ENCODE results near the gene C5orf47. TPM values are rescaled to one million over a fixed set of nuclear protein-coding genes. Genes with fewer than 3 reads are reported as not detected.

The C5orf47 gene
- total RNA-seq, 6 experiments from 2014 or later = not detected

GRCh38 chr5:174000076-174000475 lies 11.1 kb downstream of the C5orf47 start:
- no peak for TF ChIP-seq CTCF (IDR thresholded peaks at IDR 0.05)
- no peak for DNase-seq

GRCh38 chr5:174003795-174004194 lies 14.8 kb downstream of the C5orf47 start:
- no peak for TF ChIP-seq CTCF (IDR thresholded peaks at IDR 0.05)
- Mint-ChIP-seq H3K27ac (no peak overlapping the region), H3K4me1 (ENCODE audit: low read depth) (0 out of 2 replicates have a peak, but pooled peaks cover 7% of the 10 kb centered on the region), H3K9me3 (no peaks in the 10 kb centered on the region), H3K36me3 (ENCODE audit: low read depth) (no peaks in the 10 kb centered on the region), H3K27me3 (ENCODE audit: insufficient read depth) (peaks cover 1% of the 10 kb centered on the region; the same call in 1 of the 2 replicates), H3K4me3 (no peak overlapping the region)
- DNase-seq = no peak

More at GRCh38 chr5:174000076-174000475, 11.1 kb downstream of the C5orf47 start:
- 0 out of 2 replicates have a peak, but pooled peaks cover 7% of the 10 kb centered on the region for H3K4me1 Mint-ChIP-seq (ENCODE audit: low read depth)
- H3K27me3 Mint-ChIP-seq (ENCODE audit: insufficient read depth) = peaks cover 2% of the 10 kb centered on the region
- no peaks in the 10 kb centered on the region for H3K36me3 Mint-ChIP-seq (ENCODE audit: low read depth)
- no peaks in the 10 kb centered on the region for H3K9me3 Mint-ChIP-seq
- H3K4me3 Mint-ChIP-seq = no peak overlapping the region
- no peak overlapping the region for H3K27ac Mint-ChIP-seq

GRCh38 chr5:174008922-174009321 lies 20.0 kb downstream of the C5orf47 start:
- no peak overlapping the region for H3K4me3 Mint-ChIP-seq
- H3K27me3 Mint-ChIP-seq (ENCODE audit: insufficient read depth) = peaks cover 1% of the 10 kb centered on the region; the same call in 1 of the 2 replicates

GRCh38 chr5:174010365-174010764 lies 21.4 kb downstream of the C5orf47 start:
- no peak overlapping the region for H3K27ac Mint-ChIP-seq
- H3K4me1 Mint-ChIP-seq (ENCODE audit: low read depth) = no peaks in the 10 kb centered on the region
- no peaks in the 10 kb centered on the region for H3K9me3 Mint-ChIP-seq
- peaks cover 1% of the 10 kb centered on the region; the same call in 1 of the 2 replicates for H3K27me3 Mint-ChIP-seq (ENCODE audit: insufficient read depth)
- DNase-seq = no peak
- no peak overlapping the region for H3K4me3 Mint-ChIP-seq
- TF ChIP-seq CTCF (IDR thresholded peaks at IDR 0.05) = no peak
- H3K36me3 Mint-ChIP-seq (ENCODE audit: low read depth) = no peaks in the 10 kb centered on the region

More at GRCh38 chr5:174008922-174009321, 20.0 kb downstream of the C5orf47 start:
- Mint-ChIP-seq H3K9me3 (no peaks in the 10 kb centered on the region), H3K4me1 (ENCODE audit: low read depth) (no peaks in the 10 kb centered on the region), H3K36me3 (ENCODE audit: low read depth) (no peaks in the 10 kb centered on the region), H3K27ac (no peak overlapping the region)
- DNase-seq = no peak
- TF ChIP-seq CTCF (IDR thresholded peaks at IDR 0.05) = no peak

- no peak for DNase-seq
- Mint-ChIP-seq H3K27me3 (ENCODE audit: insufficient read depth) (peaks cover 1% of the 10 kb centered on the region; the same call in 1 of the 2 replicates), H3K4me1 (ENCODE audit: low read depth) (no peaks in the 10 kb centered on the region), H3K27ac (no peak overlapping the region), H3K9me3 (no peaks in the 10 kb centered on the region), H3K36me3 (ENCODE audit: low read depth) (no peaks in the 10 kb centered on the region), H3K4me3 (no peak overlapping the region)
- TF ChIP-seq CTCF (IDR thresholded peaks at IDR 0.05) = no peak
Observed at GRCh38 chr5:174011441-174011840, 22.5 kb downstream of the C5orf47 start.

Measured in HFFc6 (cell line).